HG03039 (cell line): Measurements from ENCODE around the gene SMTNL1.
"Not testable (repeated sequence)": the region's sequence is repeated elsewhere in the genome, so short reads cannot be mapped to it uniquely, and the experiment has no call there.

Source experiments
- ATAC-seq: cut with Tn5 transposase; IDR thresholded peaks from one replicate; pipeline ENCODE4 v1.9.1; 2021; ENCODE audit warnings: mild to moderate bottlenecking, moderate library complexity; ENCODE audit not compliant: unreplicated experiment

Gene SMTNL1

GRCh38 chr11:57508341-57509170, 28.8 kb upstream of the SMTNL1 start:
- ATAC-seq, result no peak

DNA sequence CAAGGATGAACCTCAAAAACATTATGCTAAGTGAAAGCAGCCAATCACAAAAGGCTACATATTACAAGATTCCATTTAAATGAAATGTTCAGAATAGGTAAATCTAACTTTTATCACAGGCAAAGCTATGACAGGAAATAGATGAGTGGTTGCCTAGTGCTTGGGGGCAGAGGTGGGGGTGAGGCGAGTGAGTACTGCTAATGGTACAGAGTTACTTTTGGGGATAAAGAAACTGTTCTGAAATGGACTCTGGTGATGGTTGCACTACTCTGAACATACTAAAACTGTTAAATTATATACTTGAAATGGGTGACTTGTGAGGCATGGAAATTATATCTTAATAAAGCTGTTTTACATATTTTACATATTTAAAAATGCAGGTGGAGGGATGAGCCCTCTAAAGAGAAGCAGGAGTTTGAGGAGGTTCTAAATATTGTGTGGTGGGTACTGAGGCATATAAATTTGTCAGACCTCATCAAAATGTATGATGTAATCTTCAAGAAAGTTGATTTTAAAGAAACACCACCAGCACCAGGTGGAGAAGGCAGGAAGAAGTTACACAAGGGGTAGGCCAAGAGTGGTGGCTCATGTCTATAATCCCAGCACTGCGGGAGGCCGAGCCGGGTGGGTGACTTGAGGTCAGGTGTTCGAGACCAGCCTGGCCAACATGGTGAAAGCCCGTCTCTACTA, 25.5 kb upstream of the SMTNL1 start:
- no peak for ATAC-seq

DNA sequence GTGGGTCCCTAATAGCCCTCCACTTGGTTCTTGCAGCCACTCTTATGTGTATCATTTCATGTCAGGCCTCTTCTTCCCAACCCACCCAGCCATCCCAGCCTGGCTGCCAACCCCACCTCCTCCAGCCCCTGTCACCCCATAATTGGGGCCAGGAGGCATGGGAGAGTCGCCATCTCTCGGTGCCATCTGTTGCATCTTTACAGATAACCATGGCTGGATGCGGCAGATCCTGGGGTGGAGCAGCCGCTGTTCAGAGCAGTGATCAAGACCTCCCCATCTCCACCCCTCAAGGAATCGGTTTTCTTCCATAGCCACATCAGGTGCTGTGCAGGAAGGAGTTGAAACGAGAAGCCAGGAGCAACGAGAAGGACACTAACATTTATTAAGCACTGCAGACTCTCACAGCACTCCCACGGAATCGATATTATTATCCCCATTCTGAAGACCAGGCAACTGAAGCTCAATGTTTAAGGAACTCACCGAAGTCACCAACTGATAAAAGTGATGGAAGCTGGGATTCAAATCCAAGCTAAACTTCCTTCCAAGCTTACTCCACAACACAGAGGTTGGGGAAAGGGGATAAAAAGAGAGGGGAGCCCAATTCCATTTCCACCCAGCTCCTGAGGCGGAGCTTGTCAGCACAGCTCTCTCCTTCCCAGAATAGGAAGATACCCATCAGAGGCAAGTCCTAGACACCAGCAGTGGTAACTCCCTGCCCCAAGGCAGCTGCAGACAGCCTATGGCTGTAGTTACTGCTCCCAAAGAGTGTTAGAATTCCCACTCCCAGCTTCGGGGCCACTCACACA, 24.5 kb upstream of the SMTNL1 start:
- ATAC-seq, result no peak

- ATAC-seq, result no peak
Observed at GRCh38 chr11:57513452-57513795, 24.0 kb upstream of the SMTNL1 start.

DNA sequence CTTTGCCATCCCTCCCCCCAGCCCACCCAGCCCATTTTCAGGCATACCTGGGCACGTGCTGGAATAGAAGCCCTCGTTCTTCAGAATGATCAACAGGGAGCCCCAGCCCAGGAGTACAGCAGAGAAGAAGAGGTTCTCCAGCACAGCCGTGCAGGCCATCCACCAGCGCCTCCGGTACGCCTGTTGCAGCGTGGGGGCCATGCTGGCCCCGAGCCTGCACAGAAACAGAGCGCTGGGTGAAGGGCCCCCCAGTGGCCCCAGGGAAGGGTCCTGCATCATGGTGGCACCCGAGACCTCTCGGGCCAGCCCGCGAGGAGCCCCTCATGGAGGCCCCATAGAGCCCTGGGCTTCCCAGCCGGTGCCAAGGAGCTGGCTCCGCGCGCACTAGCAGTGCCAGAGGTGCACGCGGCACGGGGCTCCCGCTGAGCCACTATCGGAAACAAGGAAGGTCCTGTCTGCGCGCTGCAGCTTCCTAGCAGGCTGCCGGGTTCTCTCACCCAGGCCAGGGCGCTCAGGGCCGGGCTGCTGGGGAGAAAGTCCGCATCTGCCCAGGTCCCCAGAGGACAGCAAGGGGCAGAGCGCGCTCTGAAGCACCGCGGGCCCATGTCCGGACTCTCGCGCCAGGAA, 23.4 kb upstream of the SMTNL1 start:
- peak; percentile 31 for ATAC-seq

DNA sequence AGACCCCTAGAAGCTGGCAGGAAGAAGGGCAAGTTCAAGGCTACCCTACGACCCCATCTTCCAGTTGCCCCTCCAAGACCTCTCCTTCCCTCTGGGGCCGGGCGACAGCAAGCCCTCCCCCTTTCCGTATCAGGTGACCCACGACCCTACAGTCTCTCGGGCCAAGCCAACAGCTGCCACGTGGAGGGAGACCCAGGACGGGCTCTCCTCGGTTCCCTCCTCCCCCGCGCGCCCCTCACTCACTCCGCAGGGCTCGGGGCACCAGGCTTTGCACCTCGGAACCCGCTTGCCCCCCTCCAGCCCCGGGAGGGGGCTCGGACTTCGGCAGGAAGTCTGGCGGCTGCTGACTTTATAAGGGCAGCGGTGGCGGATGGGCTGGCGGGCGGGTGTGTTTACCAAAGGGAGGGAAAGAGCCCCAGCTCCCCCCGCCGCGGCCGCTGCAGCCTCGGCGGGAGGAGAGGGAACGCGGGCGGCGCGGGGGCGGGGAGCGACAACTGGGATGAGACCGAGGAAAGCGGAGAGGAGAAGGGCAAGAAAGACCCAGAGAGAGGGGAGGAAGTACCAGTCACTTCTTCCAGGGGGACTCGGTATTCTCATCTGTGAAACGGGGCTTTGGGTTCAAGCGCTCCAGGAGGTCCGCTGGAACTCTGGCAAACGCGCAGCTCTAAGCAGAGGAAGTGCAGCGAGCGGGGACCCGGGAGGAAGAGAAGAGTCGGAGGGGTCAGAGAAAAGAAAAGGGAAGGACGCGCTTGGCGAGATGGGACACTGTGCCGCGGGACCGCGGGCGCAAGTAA, 22.7 kb upstream of the SMTNL1 start:
- ATAC-seq, result peak; percentile 38

GRCh38 chr11:57515332-57516060, 21.9 kb upstream of the SMTNL1 start, which contains the start of gene SLC43A1:
Gene SLC43A1 (minus strand): TSS chr11:57515702. CDS start chr11:57514111, 1,591 bp downstream.
- ATAC-seq, result peak; percentile 40

DNA sequence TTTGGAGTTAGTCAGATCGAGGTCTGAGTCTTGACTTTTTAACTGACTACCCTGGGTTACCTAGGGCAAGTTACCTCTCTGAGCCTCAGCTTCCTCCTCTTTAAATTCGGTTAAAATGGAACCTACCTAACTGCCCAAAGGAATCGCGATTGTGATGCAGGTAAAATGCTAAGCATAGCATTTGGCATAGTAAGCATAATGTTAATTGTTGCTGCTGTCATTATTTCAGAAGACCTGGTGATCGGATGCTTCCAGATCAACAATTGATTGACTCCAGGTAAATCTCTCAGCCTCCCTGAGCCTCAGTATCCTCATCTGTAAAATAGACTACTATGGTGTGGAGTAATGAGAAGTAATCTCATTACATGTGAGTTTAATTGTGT, 21.3 kb upstream of the SMTNL1 start:
- ATAC-seq, result no peak

DNA sequence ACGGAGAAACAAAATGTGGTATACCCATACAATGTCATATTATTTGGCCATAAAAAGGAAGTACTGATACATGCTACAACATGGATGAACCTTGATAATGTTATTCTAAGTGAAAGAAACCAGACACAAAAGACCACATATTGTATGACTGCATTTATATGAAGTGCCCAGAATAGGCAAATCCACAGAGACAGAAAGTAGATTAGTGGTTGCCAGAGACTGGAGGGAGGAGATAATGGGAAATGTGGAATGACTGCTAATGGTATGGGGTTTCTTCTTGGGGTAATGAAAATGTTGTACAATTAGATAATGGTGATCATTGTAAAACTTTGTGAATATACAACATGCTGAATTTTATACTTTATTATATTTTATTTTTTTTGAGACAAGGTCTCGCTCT, 16.3 kb upstream of the SMTNL1 start:
- ATAC-seq, result no peak

DNA sequence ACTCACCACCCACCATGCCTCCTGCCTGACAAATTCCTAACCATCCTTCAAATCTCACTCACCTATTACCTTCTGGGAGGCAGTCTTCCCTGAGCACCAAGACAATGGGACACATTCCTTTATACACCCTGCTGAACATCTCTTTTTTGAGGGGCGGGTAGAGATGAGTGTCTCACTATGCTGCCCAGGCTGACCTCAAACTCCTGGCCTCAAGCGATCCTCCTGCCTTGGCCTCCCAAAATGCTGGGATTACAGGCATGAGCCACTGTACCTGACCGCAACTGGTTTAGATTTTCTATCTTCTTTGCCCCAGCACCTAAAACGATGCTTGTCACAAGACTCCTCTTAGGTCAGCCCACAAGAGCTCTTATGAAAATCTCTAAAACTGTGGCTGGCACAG, 14.0 kb upstream of the SMTNL1 start:
- no peak for ATAC-seq

DNA sequence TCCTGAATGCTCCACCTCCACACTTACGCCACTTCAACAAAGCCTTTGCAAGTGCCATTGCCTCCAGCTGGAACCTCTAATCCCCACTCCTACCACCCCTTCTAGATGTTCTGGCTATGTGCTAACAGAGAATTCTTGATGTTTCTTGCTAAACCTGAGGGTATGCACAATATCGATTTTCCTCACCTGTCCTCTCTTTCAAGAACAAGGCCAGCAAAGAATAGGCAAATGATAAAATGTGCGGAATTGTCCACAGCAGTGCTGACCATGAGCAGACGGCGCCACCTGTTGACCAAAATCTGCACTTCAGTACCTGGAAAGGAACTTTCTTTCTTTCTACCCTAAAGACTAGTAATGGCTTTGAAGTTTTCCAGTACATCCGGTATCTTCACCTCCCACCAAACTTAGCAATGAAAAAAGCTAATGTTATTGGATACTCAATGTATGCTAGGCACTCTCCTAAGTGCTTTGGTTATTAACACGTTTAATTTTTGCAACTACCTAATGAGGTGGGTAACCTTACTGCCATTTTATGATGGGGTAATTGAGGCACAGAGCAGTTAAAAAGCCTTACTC, 10.3 kb upstream of the SMTNL1 start:
- no peak for ATAC-seq

DNA sequence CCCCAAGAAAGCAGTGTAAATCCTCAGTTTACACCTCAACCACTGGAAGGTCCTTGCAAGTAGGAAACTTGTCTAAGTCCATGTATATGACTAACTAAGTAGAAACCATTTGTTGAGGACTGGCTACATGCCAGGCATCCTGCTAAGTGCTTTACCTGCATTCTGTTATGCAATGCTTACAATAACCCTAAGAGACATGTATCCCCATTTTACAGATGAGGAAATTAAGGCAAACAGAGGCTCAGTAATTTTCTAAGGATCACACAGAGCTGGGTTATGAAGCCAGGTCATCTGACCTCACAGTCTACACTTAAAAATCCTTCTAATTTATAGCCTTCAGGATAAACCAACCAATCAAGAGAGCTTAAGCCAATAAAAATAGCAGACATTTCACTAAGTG, 8.4 kb upstream of the SMTNL1 start:
- no peak for ATAC-seq

DNA sequence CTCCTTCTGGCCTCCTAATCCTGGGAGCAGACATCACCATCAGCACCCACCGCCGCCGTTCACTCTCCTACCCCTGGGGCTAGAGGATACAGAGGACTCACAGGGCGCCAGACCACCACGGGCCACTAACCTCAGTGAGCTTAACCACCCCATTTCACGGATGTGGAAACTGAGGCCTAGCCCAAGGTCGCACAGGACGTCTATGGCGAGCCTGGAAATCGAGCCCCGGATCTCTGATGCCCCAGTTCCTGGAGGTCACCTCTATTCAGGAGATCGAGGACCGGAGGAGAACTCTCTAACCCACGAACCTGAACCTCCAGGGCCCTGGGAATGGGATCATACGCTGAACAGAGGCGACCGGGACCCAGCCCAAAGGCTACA, 7.2 kb upstream of the SMTNL1 start:
- peak; percentile 0 for ATAC-seq

DNA sequence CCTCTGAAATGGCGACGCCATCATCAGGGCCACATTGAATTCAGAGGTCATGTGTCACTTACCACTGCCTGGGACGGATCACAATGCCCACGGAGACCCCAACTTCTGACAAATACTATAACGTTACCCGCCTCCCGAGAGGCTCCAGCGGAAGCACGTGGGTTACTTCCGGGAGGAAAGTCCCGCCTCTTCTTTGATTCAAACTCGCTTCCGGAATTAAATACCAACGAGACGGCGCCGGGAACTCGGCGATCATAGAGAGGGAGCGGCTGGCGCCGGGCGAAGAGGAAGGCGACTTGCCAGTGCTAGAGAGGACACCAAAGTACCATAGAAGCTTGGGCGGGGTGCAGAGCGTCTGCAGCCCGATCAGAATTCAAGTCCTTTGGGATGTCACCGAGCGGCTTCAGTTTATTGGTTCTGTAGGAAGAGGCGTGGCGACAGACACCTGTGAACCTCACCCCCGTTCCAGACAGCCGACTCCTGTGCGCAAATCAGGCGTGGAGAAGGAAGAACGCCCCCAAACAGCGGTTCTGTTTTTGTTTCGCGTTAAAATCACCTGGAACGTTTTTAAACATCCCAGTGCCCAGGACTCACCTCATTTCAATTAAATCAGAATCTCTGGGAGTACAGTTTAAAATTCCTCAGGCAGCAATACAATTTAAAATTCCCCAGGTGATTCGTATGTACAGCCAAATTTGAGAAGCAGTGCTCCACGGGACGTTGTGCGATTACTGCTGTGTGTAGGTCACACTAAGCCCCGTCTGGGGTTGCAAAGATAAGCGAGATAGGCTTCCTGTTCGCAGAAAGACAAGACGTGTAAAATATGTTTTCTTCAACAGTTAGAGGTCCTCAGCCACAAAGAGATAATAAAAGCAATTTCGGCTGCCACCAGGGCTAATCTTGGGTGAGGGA, 6.5 kb upstream of the SMTNL1 start, which contains the start of gene TIMM10:
Gene TIMM10, minus strand, starts transcription at position 159 of the 912 bp plus-strand sequence. CDS start 565 bp downstream, outside the sequence.
- ATAC-seq, result peak; percentile 96

GRCh38 chr11:57534449-57534848, 2.9 kb upstream of the SMTNL1 start:
- not testable (repeated sequence) for ATAC-seq

DNA sequence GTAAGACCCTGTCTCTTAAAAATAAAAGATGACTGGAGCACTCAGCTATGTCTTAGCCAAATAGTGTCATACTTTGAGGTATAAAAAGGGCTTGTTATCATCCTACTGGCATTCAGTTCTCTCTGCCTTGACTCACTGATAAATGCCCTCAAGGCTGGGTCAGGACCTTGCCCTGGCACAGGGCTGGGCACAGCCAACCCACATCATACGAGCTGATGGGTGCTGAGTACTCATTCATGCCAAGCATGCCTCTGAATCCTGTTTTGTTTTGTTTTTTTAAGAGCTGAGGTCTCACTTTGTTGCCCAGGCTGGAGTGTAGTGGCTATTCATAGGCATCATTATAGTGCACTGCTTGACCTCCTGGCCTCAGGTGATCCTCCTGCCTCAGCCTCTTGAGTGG, 1.9 kb downstream of the SMTNL1 start:
- no peak for ATAC-seq

DNA sequence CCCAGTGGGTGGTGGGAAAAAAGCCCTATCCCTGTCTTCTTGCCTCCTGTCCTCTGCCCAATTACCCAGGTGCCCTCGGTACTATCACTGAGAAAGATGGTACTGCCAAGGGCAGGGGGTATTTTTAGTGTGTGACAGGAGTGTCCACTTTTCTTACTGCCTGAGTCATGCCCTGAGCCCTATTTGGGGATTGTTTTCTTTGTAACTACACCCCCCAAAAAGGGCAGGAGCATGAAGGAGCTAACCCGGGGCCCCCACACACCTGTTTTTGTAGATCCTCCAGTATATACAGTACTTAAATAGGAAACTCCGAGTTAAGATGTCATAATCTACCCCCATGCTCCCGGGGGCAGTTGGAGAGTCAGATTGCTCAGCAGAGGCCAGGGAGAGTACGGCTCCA, 3.8 kb downstream of the SMTNL1 start:
- no peak for ATAC-seq

DNA sequence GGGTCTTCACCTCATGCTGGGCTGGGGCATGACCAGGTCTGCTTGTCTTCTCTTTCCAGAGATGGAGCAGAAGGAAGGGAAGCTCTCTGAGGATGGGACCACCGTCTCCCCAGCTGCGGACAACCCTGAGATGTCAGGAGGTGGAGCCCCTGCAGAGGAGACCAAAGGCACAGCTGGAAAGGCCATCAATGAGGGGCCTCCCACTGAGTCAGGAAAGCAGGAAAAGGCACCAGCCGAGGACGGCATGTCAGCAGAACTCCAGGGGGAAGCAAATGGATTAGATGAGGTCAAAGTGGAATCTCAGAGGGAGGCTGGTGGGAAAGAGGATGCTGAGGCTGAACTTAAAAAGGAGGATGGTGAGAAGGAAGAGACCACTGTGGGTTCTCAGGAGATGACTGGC, 5.2 kb downstream of the SMTNL1 start:
- ATAC-seq, result no peak
